Ovary (tissue), 3 donors: ENCODE measurements around the gene IGSF5.

Experiments
- CTCF ChIP-seq, 3 donors: fragments of 450-650 bp in 2 of 3; fragments of 200-600 bp in 1 of 3; IDR thresholded peaks; one replicate each; pipeline versions ENCODE4 v1.5.1 to v1.8.0; 2016 to 2022; ENCODE audit warnings: antibody characterized with exemption in 3 of 3, mild to moderate bottlenecking in 1 of 3
- POLR2A ChIP-seq: fragments of 450-650 bp; IDR thresholded peaks from one replicate; pipeline ENCODE4 v1.6.1; 2017; ENCODE audit warnings: antibody characterized with exemption, mild to moderate bottlenecking, moderate library complexity
- donor health status: DM: no; HTN: no; CAD: no.

DNA sequence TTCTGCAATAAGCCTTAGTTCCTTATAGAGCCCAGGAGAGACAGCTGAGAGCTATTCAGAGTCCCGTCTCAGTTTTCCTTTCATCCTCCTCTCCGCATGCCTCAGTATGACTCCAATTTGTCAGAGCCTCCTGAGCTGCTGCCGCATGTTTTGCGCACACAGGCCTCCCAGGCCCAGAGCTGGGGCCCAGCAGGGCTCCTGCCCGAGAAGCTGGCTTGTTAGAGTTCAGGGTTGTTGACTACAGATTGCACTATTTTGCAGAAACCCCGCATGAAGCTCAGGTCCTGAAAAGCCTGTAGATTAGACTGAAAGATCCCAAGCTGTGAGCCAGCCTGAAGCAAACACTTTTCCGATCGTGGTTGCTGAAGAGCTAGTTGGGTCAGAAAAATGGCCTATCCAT lies 51.5 kb downstream of the IGSF5 start:
- TF ChIP-seq POLR2A (no peak), CTCF (IDR thresholded peaks at IDR 0.05) (no peak)
